Measurements from ENCODE around the gene SLC6A11.

GRCh38 chr3:10948326-10948725 is 132.3 kb downstream of the SLC6A11 start:
- TF ChIP-seq CTCF (conservative IDR thresholded peaks at IDR 0.05; ENCODE audit: low read length) = no peak
- TF ChIP-seq EZH2phosphoT487 (IDR thresholded peaks at IDR 0.05; ENCODE audit: borderline replicate concordance, low read depth, low read length) = no peak

All from OCI-LY7 (cell line).